OCI-LY3 (cell line): Measurements from ENCODE around the gene SDK1.

Experiments used
- CTCF ChIP-seq: fragments of 200-600, 300-600 bp; sonication (generic); IDR thresholded peaks from 2 replicates; pipeline ENCODE4 v1.5.1; 2014; ENCODE audit warnings: antibody characterized with exemption, low read length, low read depth
- EZH2phosphoT487 ChIP-seq: fragments of 200-600 bp; shearing (Covaris generic); IDR thresholded peaks from 2 replicates; pipeline ENCODE4 v1.6.1; 2018; ENCODE audit warnings: antibody characterized with exemption, mixed run types, low read depth

- no peak for TF ChIP-seq CTCF
- no peak for TF ChIP-seq EZH2phosphoT487
These were observed 858.1 kb downstream of the SDK1 start for GRCh38 chr7:4159154-4159501.
